RPMI7951 (cell line): ENCODE measurements around the gene SRSF4. TPM values are rescaled to one million over a fixed set of nuclear protein-coding genes. Genes with fewer than 3 reads are reported as not detected.

Experiments
- DNase-seq: peaks from one replicate; pipeline ENCODE4 v3.0.0-alpha.2; 2012; ENCODE audit warnings: low read depth
- total RNA-seq: library from RNA; depleted of rRNA; stranded (reverse); fragments of >200 nt; shearing (Covaris generic); gene quantifications from 2 replicates; pipeline ENCODE4 v1.2.3, GENCODE V29; 2014

Gene SRSF4
- total RNA-seq, 1 experiment from 2014 or later = 48.1 TPM

GRCh38 chr1:29200906-29201594 is 19.4 kb upstream of the SRSF4 start:
- no peak for DNase-seq

GRCh38 chr1:29197993-29198392 is 16.3 kb upstream of the SRSF4 start:
- no peak for DNase-seq

GRCh38 chr1:29197590-29197924 is 15.9 kb upstream of the SRSF4 start:
- DNase-seq = peak; percentile 31

GRCh38 chr1:29196863-29197589 is 15.3 kb upstream of the SRSF4 start:
- DNase-seq = peak; percentile 10

- peak; percentile 46 for DNase-seq
These were observed 14.2 kb upstream of the SRSF4 start for GRCh38 chr1:29195881-29196291.

- DNase-seq = no peak
These were observed 12.3 kb upstream of the SRSF4 start for GRCh38 chr1:29193879-29194455.

- DNase-seq = no peak
These were observed 9.0 kb upstream of the SRSF4 start for GRCh38 chr1:29190718-29191117.

GRCh38 chr1:29186707-29187106 is 5.0 kb upstream of the SRSF4 start:
- no peak for DNase-seq

GRCh38 chr1:29186252-29186651 is 4.6 kb upstream of the SRSF4 start:
- no peak for DNase-seq

- no peak for DNase-seq
These were observed 1.6 kb upstream of the SRSF4 start for GRCh38 chr1:29183287-29183686.

GRCh38 chr1:29180497-29181412 is 945 bp downstream of the SRSF4 start:
- no peak for DNase-seq

GRCh38 chr1:29179641-29180184 is 2.0 kb downstream of the SRSF4 start:
- DNase-seq = no peak

GRCh38 chr1:29177022-29177705 is 4.5 kb downstream of the SRSF4 start:
- DNase-seq = no peak

- no peak for DNase-seq
These were observed 5.1 kb downstream of the SRSF4 start for GRCh38 chr1:29176576-29176975.

- DNase-seq = no peak
These were observed 9.2 kb downstream of the SRSF4 start for GRCh38 chr1:29172415-29172939.

GRCh38 chr1:29171521-29171920 is 10.2 kb downstream of the SRSF4 start:
- DNase-seq = no peak

GRCh38 chr1:29171089-29171488 is 10.6 kb downstream of the SRSF4 start:
- DNase-seq = no peak

GRCh38 chr1:29169976-29170375 is 11.7 kb downstream of the SRSF4 start:
- no peak for DNase-seq

GRCh38 chr1:29167904-29168303 is 13.8 kb downstream of the SRSF4 start:
- DNase-seq = no peak

GRCh38 chr1:29166291-29166878 is 15.3 kb downstream of the SRSF4 start:
- no peak for DNase-seq

- no peak for DNase-seq
These were observed 17.1 kb downstream of the SRSF4 start for GRCh38 chr1:29164588-29164987.
